GM23338 (cell line): ENCODE results near the gene CMIP. TPM values are rescaled to one million over a fixed set of nuclear protein-coding genes. Genes with fewer than 3 reads are reported as not detected.

Experiments
- ATAC-seq: fragments of 200-7000 bp; cut with Tn5 transposase; 3 replicates; pipeline ENCODE4 v1.9.1; 2020
- DNase-seq: peaks from one replicate; pipeline ENCODE4 v3.0.0-alpha.2; 2015; ENCODE audit warnings: low spot score
- H2AFZ ChIP-seq: fragments of 200-600 bp; sonication (generic); 2 replicates; pipeline ENCODE4 v1.8.0; 2016; ENCODE audit warnings: antibody characterized with exemption, mild to moderate bottlenecking, moderate library complexity
- H3F3A ChIP-seq: fragments of 200-600 bp; sonication (generic); replicated peaks from 2 replicates; pipeline ENCODE4 v1.8.0; 2017; ENCODE audit warnings: antibody characterized with exemption, mixed run types, low read depth
- H3K27ac ChIP-seq: fragments of 200-600 bp; sonication (generic); 2 replicates; pipeline ENCODE4 v1.6.1; 2016; ENCODE audit warnings: low read depth
- H3K27me3 ChIP-seq: fragments of 200-600 bp; sonication (generic); 2 replicates; pipeline ENCODE4 v1.8.0; 2016; ENCODE audit warnings: mild to moderate bottlenecking, mixed run types, moderate library complexity; ENCODE audit not compliant: insufficient read depth
- H3K36me3 ChIP-seq: fragments of 200-600 bp; sonication (generic); 2 replicates; pipeline ENCODE4 v1.8.0; 2016; ENCODE audit warnings: mild to moderate bottlenecking; ENCODE audit not compliant: insufficient read depth
- H3K4me1 ChIP-seq: fragments of 200-600 bp; sonication (generic); 2 replicates; pipeline ENCODE4 v1.8.0; 2016; ENCODE audit warnings: mild to moderate bottlenecking, moderate library complexity; ENCODE audit not compliant: insufficient read depth
- H3K4me2 ChIP-seq: fragments of 200-600 bp; sonication (generic); 2 replicates; pipeline ENCODE4 v1.7.1; 2017; ENCODE audit warnings: mixed run types
- H3K4me3 ChIP-seq: fragments of 200-600 bp; sonication (generic); 2 replicates; pipeline ENCODE4 v1.6.1; 2016; ENCODE audit warnings: mixed run types
- H3K79me2 ChIP-seq: fragments of 200-600 bp; sonication (generic); replicated peaks from 2 replicates; pipeline ENCODE4 v1.8.0; 2017; ENCODE audit warnings: mild to moderate bottlenecking; ENCODE audit not compliant: insufficient read depth
- H3K9me2 ChIP-seq: fragments of 200-600 bp; sonication (generic); 2 replicates; pipeline ENCODE4 v1.8.0; 2017; ENCODE audit not compliant: insufficient read depth
- H4K20me1 ChIP-seq: fragments of 200-600 bp; sonication (generic); replicated peaks from 2 replicates; pipeline ENCODE4 v1.8.0; 2017; ENCODE audit warnings: mild to moderate bottlenecking; ENCODE audit not compliant: insufficient read depth
- H3K27ac Mint-ChIP-seq: 2 replicates; pipeline ENCODE4 v1.8.0; 2020; ENCODE audit warnings: inconsistent platforms, mild to moderate bottlenecking, moderate library complexity, mixed read lengths
- H3K27me3 Mint-ChIP-seq: 3 replicates; pipeline ENCODE4 v1.8.0; 2022; ENCODE audit warnings: low read depth, mild to moderate bottlenecking, moderate library complexity, mixed read lengths, inconsistent platforms; ENCODE audit not compliant: insufficient read depth, poor library complexity
- H3K36me3 Mint-ChIP-seq: 3 replicates; pipeline ENCODE4 v1.8.0; 2021; ENCODE audit warnings: low read depth, mild to moderate bottlenecking, inconsistent platforms, moderate library complexity, mixed read lengths
- H3K4me1 Mint-ChIP-seq: 3 replicates; pipeline ENCODE4 v1.8.0; 2020; ENCODE audit warnings: mild to moderate bottlenecking, inconsistent platforms, mixed read lengths
- H3K4me3 Mint-ChIP-seq: 3 replicates; pipeline ENCODE4 v1.8.0; 2021; ENCODE audit warnings: moderate library complexity, mild to moderate bottlenecking, inconsistent platforms, mixed read lengths
- H3K9me3 Mint-ChIP-seq: 3 replicates; pipeline ENCODE4 v1.8.0; 2020; ENCODE audit warnings: moderate library complexity, mild to moderate bottlenecking, inconsistent platforms, mixed read lengths
- CREB1 ChIP-seq: fragments of 250-450 bp; sonication (Bioruptor Pico); IDR thresholded peaks from 2 replicates; pipeline ENCODE4 v1.5.0; 2020; ENCODE audit warnings: low read depth, mild to moderate bottlenecking, moderate library complexity
- EZH2 ChIP-seq: fragments of 200-600 bp; sonication (generic); IDR thresholded peaks from one replicate; pipeline ENCODE4 v1.8.0; 2017; ENCODE audit warnings: antibody characterized with exemption, mild to moderate bottlenecking, low read depth; ENCODE audit not compliant: unreplicated experiment
- EZH2phosphoT487 ChIP-seq: fragments of 200-600 bp; sonication (generic); IDR thresholded peaks from one replicate; pipeline ENCODE4 v1.8.1; 2018; ENCODE audit warnings: antibody characterized with exemption; ENCODE audit not compliant: unreplicated experiment
- NANOG ChIP-seq: IDR thresholded peaks from 2 replicates; pipeline ENCODE4 v1.6.1; 2016; ENCODE audit warnings: antibody characterized with exemption, borderline replicate concordance
- ZNF114 ChIP-seq: fragments of 250-450 bp; sonication (Bioruptor Pico); IDR thresholded peaks from 2 replicates; pipeline ENCODE4 v1.5.0; 2020; ENCODE audit warnings: mild to moderate bottlenecking, moderate library complexity
- polyA plus RNA-seq: library from polyadenylated mRNA; unstranded; fragments of >200 nt; fragmentation: Nextera tagmentation; extraction: Ambion mirVana; gene quantifications from 2 replicates; pipeline ENCODE4 v1.2.1, GENCODE V29; 2016
- total RNA-seq: library from RNA; depleted of rRNA; stranded (reverse); fragments of >200 nt; shearing (Covaris generic); gene quantifications from 2 replicates; pipeline ENCODE4 v1.2.3, GENCODE V29; 2014
- TF ChIP-seq, protein P1 (sequence below): IDR thresholded peaks from one replicate; pipeline ENCODE4 v1.6.1; 2018; ENCODE audit warnings: antibody characterized with exemption; ENCODE audit not compliant: unreplicated experiment

The CMIP gene
- total and polyA plus RNA-seq, 2 experiments from 2014 or later: 9.5 to 62.3 TPM

DNA sequence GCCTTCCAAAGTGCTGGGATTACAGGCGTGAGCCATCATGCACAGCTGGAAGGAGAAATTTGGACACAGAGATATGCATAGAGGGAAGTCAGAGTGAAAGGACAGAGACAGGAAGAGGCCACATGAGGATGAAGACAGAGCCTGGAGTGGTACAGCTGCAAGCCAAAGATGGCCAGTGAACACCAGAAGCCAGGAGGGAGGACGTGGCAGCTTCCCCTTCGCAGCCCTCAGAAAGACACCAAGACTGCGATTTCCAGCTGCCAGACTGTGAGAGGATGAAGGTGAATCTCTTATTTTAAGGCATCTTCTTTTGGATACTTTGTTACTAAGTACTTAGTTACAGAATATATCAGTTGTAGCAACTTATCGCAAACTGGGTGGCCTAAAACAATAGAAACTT, 274.0 kb downstream of the CMIP start:
- TF ChIP-seq NANOG (no peak), EZH2 (no peak), EZH2phosphoT487 (no peak), ZNF114 (CRISPR knock-in tag) (no peak), CREB1 (CRISPR knock-in tag) (no peak)
- TF ChIP-seq, protein P1, sequence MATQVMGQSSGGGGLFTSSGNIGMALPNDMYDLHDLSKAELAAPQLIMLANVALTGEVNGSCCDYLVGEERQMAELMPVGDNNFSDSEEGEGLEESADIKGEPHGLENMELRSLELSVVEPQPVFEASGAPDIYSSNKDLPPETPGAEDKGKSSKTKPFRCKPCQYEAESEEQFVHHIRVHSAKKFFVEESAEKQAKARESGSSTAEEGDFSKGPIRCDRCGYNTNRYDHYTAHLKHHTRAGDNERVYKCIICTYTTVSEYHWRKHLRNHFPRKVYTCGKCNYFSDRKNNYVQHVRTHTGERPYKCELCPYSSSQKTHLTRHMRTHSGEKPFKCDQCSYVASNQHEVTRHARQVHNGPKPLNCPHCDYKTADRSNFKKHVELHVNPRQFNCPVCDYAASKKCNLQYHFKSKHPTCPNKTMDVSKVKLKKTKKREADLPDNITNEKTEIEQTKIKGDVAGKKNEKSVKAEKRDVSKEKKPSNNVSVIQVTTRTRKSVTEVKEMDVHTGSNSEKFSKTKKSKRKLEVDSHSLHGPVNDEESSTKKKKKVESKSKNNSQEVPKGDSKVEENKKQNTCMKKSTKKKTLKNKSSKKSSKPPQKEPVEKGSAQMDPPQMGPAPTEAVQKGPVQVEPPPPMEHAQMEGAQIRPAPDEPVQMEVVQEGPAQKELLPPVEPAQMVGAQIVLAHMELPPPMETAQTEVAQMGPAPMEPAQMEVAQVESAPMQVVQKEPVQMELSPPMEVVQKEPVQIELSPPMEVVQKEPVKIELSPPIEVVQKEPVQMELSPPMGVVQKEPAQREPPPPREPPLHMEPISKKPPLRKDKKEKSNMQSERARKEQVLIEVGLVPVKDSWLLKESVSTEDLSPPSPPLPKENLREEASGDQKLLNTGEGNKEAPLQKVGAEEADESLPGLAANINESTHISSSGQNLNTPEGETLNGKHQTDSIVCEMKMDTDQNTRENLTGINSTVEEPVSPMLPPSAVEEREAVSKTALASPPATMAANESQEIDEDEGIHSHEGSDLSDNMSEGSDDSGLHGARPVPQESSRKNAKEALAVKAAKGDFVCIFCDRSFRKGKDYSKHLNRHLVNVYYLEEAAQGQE: no peak
- Histone ChIP-seq H3K9me2 (no peaks in the 10 kb centered on the region), H4K20me1 (no peaks in the 10 kb centered on the region), H2AFZ (peak overlapping the region; percentile 47; the same call in 1 of the 2 replicates), H3K4me3 (no peak overlapping the region), H3K4me1 (peaks cover 32% of the 10 kb centered on the region; the same call in 1 of the 2 replicates), H3K36me3 (no peaks in the 10 kb centered on the region), H3K27me3 (no peaks in the 10 kb centered on the region), H3K27ac (no peak overlapping the region), H3F3A (peaks cover 4% of the 10 kb centered on the region; the same call in 1 of the 2 replicates), H3K79me2 (no peaks in the 10 kb centered on the region), H3K4me2 (no peak overlapping the region)
- Mint-ChIP-seq H3K4me3 (no peak overlapping the region), H3K36me3 (no peaks in the 10 kb centered on the region), H3K4me1 (peaks cover 38% of the 10 kb centered on the region), H3K27me3 (peaks cover 11% of the 10 kb centered on the region), H3K9me3 (peaks cover 3% of the 10 kb centered on the region; the same call in 1 of the 3 replicates), H3K27ac (no peak overlapping the region; the same call in 1 of the 2 replicates)
- DNase-seq (no peak), ATAC-seq (no peak)

DNA sequence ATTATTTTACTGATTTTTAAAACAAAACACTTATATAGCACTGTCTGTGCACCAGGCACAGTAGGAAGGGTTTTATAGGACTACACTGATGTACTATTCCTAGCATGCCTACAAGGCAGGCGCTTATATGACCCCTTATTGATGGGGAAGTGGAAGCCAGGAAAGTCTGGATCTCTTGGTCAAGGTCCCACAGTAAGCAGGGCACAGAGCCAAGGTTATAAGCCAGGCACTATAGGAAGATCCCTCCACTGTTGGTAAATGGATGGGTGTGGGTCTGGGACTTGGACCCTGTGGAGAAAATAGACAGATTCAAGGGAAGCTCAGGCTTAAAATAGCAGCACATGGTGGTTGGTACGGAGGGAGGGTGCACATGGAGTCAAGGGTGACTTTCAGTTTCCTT, 275.4 kb downstream of the CMIP start:
- DNase-seq: no peak
- H3K4me2 ChIP-seq: no peak overlapping the region

More for the DNA sequence above, 275.4 kb downstream of the CMIP start:
- Histone ChIP-seq H3K4me1 (peaks cover 27% of the 10 kb centered on the region; the same call in 1 of the 2 replicates), H3K36me3 (no peaks in the 10 kb centered on the region), H3K27me3 (no peaks in the 10 kb centered on the region), H3F3A (no peaks in the 10 kb centered on the region), H4K20me1 (no peaks in the 10 kb centered on the region), H2AFZ (no peak overlapping the region), H3K9me2 (no peaks in the 10 kb centered on the region), H3K79me2 (no peaks in the 10 kb centered on the region), H3K4me3 (no peak overlapping the region), H3K27ac (no peak overlapping the region)
- Mint-ChIP-seq H3K9me3 (peaks cover 3% of the 10 kb centered on the region; the same call in 1 of the 3 replicates), H3K4me1 (peaks cover 36% of the 10 kb centered on the region), H3K27ac (no peak overlapping the region), H3K36me3 (no peaks in the 10 kb centered on the region), H3K4me3 (no peak overlapping the region), H3K27me3 (peaks cover 11% of the 10 kb centered on the region)
- TF ChIP-seq NANOG: no peak
- ATAC-seq: no peak
